8988T (cell line): Measurements from ENCODE around the gene FAU.
A peak's percentile ranks its signal among the peaks of the same experiment; 100 is the strongest.

Source experiments
- DNase-seq: peaks from one replicate; pipeline ENCODE4 v3.0.0; 2011

The FAU gene

DNA sequence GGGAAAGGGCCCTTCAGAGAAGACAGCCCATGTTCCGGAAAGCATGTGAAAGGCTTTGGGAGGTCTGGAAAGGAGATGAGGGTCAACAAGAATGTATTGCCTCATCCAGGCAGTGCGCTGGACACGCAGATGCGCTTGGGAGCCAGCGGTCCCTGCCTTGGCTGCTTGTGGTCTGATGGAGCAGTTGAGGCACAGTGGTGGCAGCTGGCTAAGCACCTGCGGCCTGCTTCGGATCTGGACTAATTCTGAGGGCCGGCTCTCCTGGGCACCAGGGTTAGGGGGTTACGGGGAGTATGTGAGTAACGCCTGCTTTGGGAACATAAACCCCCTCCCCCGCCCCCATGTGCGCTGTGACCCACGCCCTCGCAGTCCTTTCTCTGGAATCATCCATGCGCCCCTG lies 14.9 kb downstream of the FAU start:
- DNase-seq, result no peak

GRCh38 chr11:65104628-65105027 lies 17.3 kb downstream of the FAU start:
- DNase-seq, result no peak

DNA sequence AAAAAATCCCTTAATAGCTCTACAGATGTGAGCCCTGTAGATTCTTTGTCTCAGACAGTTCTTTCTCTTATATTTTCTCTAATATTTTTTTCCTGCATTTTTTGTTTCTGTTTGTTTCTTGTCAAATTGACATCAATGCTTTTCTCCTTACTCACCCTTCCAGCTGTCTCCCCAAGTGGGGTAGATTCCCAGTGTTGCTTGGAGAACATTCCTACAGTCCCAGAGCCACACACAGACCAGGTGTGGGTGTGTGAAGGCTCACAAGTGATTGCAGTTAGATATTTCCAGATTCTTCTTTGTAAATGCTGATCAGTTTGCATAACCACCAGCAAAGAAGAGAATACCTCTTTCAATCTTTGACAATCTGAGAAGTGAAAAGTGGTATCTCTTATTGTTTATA lies 18.5 kb downstream of the FAU start:
- no peak for DNase-seq

- no peak for DNase-seq
Measured at GRCh38 chr11:65102142-65103095, 19.5 kb downstream of the FAU start.

DNA sequence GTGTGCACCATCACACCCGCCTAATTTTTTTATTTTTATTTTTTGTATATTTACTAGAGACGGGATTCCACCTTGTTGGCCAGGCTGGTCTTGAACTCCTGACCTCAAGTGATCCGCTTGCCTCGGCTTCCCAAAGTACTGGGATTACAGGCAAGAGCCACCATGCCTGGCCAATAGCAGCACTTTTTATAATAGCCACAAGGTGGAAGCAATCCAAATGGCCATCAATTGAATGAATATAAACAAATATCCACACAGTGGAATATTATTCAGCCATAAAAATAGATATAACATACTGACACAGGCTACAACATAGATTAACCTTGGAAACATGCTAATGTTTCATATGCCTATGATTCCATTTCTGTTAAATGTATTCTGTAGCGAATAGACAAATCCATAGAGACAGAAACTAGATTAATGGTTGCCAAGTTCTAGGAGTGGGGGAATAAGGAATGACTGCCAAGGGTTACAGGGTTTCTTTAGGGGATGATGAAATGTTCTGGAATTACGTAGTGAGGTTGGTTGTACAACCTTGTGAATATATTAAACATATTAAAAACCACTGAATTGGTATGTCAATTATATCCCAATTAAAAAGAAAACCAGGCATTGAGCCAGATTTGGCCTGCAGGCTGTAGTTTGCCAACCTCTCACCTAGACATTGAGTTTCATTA lies 21.1 kb downstream of the FAU start:
- DNase-seq, result no peak

DNA sequence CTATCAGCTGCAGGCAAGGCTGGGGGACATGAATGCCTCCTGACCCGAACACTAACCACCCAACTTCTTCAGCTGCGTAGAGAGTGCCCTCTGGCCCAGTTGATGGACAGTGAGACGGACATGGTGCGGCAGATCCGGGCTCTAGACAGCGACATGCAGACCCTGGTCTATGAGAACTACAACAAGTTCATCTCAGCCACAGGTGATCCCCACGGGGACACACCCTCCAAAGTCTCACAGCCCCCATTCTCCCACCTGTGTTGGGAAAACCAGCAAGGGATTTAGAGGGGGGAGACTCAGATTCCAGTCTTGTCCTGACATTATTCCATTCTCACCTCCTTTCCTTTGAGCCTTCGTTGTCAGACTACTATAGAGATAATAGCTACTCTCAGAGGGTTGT lies 25.0 kb downstream of the FAU start:
- no peak for DNase-seq

DNA sequence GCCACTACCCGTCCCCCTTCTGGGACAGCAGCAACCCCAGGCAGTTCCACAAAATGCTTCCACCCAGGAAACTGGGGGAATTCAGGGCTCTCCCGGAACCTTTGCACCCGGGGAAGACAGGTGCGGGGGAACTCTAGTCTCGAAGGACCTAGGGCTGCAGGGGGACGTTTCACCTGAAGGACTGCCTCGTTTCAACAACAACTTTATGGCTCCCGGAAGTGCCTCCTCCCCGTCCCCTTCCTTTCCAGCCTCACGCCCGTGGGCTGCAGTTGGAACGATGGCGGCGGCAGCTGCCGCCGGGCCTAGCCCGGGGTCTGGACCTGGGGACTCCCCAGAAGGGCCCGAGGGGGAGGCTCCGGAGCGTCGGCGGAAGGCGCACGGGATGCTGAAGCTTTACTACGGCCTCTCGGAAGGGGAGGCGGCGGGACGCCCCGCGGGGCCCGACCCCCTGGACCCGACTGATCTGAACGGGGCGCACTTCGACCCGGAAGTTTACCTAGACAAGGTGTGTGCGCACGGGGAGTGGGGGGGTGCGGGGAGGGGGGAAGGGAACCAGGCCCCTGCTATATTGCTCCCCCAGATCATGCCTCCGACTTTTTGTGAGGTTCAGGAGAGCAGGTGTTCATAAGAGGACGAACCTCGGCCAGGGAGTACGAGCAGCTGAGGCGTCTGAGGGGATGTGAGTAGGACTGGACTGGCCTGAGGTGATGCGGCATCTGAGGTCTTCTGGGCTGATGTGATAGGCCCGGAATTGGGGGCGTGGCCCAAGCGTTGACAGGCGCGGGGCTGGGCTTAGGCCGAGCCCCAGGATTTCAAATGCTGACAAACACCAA lies 25.7 kb downstream of the FAU start, which contains the start of gene VPS51:
Gene VPS51 (plus strand): TSS at position 241 of the 833 bp plus-strand sequence. CDS start 37 bp downstream, at position 278.
- peak; percentile 94 for DNase-seq

GRCh38 chr11:65095427-65095826 lies 26.5 kb downstream of the FAU start:
- no peak for DNase-seq

DNA sequence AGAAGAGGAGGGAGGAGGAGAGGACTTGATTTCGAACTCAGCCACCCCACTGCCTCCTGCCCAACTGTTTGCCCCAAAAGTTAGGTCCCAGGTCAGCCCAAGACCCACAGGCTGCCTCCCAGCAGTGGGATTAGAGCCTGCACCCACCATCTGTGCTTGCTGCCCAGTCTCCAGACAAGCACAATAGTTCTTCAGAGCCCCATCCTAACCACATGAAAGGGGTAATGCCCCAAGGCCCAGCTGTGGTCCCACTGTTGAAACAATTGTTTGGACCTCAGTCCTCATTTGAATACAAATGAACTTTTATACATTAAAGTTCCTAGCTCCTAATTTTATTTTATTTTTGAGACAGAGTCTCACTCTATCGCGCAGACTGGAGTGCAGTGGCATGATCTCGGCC lies 31.3 kb downstream of the FAU start:
- no peak for DNase-seq

- no peak for DNase-seq
Measured at GRCh38 chr11:65089621-65090020, 32.3 kb downstream of the FAU start.

DNA sequence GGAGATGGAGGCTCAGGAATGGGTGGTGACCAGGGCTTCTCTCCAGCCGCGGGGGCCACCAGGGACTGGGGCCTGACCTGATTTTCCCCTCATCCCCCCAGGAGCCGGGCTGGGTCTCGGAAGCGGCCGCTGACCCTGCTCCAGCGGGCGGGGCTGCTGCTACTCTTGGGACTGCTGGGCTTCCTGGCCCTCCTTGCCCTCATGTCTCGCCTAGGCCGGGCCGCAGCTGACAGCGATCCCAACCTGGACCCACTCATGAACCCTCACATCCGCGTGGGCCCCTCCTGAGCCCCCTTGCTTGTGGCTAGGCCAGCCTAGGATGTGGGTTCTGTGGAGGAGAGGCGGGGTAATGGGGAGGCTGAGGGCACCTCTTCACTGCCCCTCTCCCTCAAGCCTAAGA lies 34.1 kb downstream of the FAU start:
- DNase-seq, result no peak

GRCh38 chr11:65087216-65087615 lies 34.7 kb downstream of the FAU start:
- DNase-seq, result no peak

- no peak for DNase-seq
Measured at GRCh38 chr11:65086809-65087208, 35.1 kb downstream of the FAU start.

- no peak for DNase-seq
Measured at GRCh38 chr11:65085446-65085845, 36.5 kb downstream of the FAU start.

GRCh38 chr11:65084598-65085375 lies 37.1 kb downstream of the FAU start:
- no peak for DNase-seq

- peak; percentile 97 for DNase-seq
Measured at GRCh38 chr11:65083834-65084597, 37.9 kb downstream of the FAU start, which contains the start of the genes CDCA5 and ZFPL1. TSS of gene CDCA5 (minus strand) at chr11:65084040. CDS start at chr11:65083978, 62 bp downstream. TSS of gene ZFPL1 (plus strand) at chr11:65084222. CDS start at chr11:65084699, 477 bp downstream.

DNA sequence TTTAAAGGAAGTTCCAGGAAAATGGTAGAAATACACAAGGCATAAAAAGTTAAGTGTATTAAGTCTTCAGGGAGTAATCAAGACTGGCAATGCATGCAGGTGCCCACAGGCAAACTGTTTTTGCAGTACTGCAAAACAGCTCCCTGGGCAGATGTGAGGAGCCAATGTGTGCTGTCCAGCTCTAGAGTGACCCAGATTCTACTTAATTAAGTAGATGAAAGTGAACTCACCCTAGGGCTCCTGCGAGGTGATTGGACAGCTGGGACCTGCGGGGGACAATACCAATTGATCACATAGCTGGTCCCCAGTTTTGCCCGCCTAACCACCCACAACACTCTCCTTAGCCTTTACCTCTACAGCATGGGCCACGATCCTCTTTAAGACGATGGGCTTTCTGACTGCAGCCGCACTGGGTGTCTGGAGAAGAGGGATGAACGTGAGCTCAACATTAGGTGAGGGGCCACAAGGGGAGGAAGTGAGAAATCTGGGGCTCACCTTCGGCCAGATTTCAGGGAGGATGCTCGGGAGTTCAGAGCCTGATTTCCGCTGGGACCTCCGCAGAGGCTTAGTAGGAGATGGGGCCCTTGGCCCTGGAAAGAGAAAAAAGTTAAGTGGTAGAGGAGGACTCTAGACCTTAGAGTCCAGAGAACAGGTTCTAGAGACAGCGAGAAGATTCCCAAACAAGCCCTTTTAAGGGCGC lies 38.6 kb downstream of the FAU start:
- no peak for DNase-seq

GRCh38 chr11:65078786-65079342 lies 43.1 kb downstream of the FAU start:
- no peak for DNase-seq

DNA sequence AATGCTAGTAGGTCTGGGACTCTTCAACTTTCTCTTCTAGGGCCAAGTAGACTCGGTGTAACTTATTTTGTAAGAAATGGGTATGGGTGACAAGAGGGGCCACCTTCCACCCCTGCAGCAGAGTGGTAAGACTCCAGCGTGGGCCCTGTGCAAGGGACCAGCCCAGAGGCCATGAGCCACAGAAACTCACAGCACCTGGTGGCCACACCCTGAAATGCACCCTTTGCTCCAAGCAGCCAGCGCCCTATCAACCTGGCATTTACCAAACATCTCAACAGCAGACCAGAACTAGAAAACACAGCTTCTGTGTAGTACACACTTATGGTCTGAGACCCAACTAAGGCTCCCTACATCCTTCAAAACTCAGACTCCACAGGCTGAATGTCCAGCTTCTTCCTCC lies 43.8 kb downstream of the FAU start:
- DNase-seq, result peak; percentile 75

DNA sequence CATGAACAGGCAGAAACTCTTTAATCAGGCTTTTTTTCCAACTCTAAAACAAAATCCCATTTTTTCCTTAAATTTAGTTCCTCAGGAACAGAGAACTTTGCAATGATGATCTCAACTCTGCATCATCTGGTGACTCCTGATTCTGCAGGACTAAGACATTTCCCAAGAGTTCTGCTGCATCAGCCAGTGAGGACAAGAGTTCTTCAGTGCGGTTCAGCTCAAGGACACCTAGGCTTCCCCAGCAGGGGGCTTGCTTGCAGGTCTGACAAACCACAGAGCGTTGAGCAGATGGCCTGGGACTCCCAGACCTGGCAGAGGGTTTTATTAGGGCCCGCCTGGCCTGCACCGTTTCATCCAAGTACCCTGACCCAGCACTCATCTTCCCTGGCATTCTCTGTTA lies 44.5 kb downstream of the FAU start:
- no peak for DNase-seq

DNA sequence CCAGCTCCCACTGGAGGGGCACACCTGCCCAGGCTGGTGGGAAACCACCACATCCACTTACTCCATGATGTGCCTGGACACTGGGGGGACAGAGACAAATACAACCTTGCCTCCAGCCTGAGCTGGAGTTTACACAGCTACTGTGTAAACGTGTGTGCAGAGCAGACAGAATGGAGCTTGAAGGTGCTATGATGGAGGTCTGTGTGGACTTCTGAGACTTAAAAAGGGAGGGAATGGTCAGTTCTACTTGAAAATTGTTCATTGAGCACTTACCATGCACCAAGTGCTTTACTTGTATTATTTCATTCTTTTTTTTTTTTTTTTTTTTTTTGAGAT lies 49.3 kb downstream of the FAU start:
- DNase-seq, result no peak
